ENCODE data around the gene STRIP1. TPM values are rescaled to one million over a fixed set of nuclear protein-coding genes. Genes with fewer than 3 reads are reported as not detected.

The STRIP1 gene
- total RNA-seq, 1 donor = 51.4 TPM

DNA sequence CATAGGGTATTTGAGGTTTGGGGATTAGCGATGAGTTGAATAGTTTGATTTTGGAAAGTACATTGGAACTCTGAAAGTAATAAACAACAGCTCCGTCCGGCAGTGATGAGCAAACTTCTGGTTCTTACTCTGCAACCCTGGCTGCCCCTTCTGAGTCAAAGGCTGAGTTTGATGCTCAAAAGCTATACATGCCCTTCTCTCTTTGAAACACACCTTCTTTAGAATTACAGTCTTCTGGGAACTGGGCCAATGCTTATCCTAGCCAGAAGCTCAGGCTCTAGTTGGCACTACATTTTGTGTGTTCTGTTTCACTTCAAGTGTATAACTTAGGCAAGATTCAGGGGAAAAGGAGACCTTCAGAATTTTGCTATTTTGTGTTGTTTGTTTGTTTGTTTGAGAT lies 40.5 kb upstream of the STRIP1 start:
- TF ChIP-seq, protein P1, sequence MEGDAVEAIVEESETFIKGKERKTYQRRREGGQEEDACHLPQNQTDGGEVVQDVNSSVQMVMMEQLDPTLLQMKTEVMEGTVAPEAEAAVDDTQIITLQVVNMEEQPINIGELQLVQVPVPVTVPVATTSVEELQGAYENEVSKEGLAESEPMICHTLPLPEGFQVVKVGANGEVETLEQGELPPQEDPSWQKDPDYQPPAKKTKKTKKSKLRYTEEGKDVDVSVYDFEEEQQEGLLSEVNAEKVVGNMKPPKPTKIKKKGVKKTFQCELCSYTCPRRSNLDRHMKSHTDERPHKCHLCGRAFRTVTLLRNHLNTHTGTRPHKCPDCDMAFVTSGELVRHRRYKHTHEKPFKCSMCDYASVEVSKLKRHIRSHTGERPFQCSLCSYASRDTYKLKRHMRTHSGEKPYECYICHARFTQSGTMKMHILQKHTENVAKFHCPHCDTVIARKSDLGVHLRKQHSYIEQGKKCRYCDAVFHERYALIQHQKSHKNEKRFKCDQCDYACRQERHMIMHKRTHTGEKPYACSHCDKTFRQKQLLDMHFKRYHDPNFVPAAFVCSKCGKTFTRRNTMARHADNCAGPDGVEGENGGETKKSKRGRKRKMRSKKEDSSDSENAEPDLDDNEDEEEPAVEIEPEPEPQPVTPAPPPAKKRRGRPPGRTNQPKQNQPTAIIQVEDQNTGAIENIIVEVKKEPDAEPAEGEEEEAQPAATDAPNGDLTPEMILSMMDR (IDR thresholded peaks at IDR 0.05; ENCODE audit: extremely low read depth, low read depth, low read length) = no peak
- DNase-seq (ENCODE audit: insufficient read length, low spot score, missing footprints) = no peak

DNA sequence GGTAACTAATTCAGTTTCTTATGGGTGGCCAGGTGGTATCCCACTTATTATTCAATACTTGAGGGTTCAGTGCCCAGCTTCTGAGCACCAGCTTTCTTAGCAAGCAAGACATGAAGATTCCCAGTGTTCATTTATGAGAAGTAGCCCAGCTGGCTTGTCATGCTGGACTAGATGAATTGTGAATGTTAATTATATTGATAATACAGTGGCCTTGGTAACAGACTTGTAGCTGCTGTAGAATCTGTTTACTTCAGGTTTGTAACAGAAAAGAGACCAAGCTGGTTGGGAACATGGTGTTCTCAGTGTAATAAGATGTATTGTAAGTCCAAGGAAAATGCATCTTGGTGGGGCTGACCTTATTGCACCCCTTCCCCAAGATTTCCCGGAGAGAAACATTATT lies 39.8 kb upstream of the STRIP1 start:
- no peak for DNase-seq (ENCODE audit: insufficient read length, low spot score, missing footprints)
- TF ChIP-seq, protein P1 (IDR thresholded peaks at IDR 0.05; ENCODE audit: extremely low read depth, low read depth, low read length) = no peak
- no peaks in the 10 kb centered on the region for H3K27me3 ChIP-seq (ENCODE audit: insufficient read depth, low read length)
- H3K36me3 ChIP-seq (ENCODE audit: insufficient read depth, low read length) = peaks cover 17% of the 10 kb centered on the region
- H3K79me2 ChIP-seq (ENCODE audit: insufficient read depth, low read length) = peaks cover 94% of the 10 kb centered on the region
- peaks cover 57% of the 10 kb centered on the region for H4K20me1 ChIP-seq (ENCODE audit: insufficient read depth, low read length)
- peaks cover 12% of the 10 kb centered on the region for H3K4me1 ChIP-seq (ENCODE audit: insufficient read depth, low read length)
- H3K27ac ChIP-seq (ENCODE audit: low read depth, low read length) = no peak overlapping the region
- H3K4me2 ChIP-seq (ENCODE audit: insufficient read depth, low read length) = no peak overlapping the region
- no peaks in the 10 kb centered on the region for H3K9me3 ChIP-seq (ENCODE audit: low read depth, low read length)
- H2AFZ ChIP-seq (ENCODE audit: low read length) = no peak overlapping the region
- no peak overlapping the region for H3K4me3 ChIP-seq (ENCODE audit: insufficient read depth, low read length)

More for the DNA sequence above, 40.5 kb upstream of the STRIP1 start:
- H3K4me1 ChIP-seq (ENCODE audit: insufficient read depth, low read length) = peaks cover 12% of the 10 kb centered on the region
- no peak overlapping the region for H2AFZ ChIP-seq (ENCODE audit: low read length)
- peaks cover 95% of the 10 kb centered on the region for H3K79me2 ChIP-seq (ENCODE audit: insufficient read depth, low read length)
- no peaks in the 10 kb centered on the region for H3K27me3 ChIP-seq (ENCODE audit: insufficient read depth, low read length)
- H3K36me3 ChIP-seq (ENCODE audit: insufficient read depth, low read length) = peaks cover 24% of the 10 kb centered on the region
- H3K9me3 ChIP-seq (ENCODE audit: low read depth, low read length) = no peaks in the 10 kb centered on the region
- no peak overlapping the region for H3K4me3 ChIP-seq (ENCODE audit: insufficient read depth, low read length)
- peaks cover 60% of the 10 kb centered on the region for H4K20me1 ChIP-seq (ENCODE audit: insufficient read depth, low read length)
- peak overlapping the region; percentile 9 for H3K27ac ChIP-seq (ENCODE audit: low read depth, low read length)
- H3K4me2 ChIP-seq (ENCODE audit: insufficient read depth, low read length) = no peak overlapping the region

DNA sequence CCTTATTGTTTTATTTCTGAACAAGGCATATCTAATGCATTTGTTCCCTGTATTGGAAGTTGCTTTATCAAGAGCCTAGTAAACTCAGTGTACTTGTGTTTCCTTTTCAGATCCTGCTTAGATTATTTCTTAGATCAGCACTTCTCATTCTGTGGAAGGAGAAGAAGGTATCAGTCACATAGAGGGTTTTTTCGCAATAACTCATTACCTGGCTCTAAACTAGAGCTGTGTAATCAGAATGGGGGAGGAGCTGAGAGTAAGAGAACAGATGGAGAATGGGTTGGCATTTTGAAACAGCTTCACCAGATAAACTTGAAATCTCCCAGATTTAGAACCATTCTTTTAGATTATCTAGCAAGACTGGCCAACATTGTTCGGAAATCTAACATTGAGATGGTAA lies 38.9 kb upstream of the STRIP1 start:
- DNase-seq (ENCODE audit: insufficient read length, low spot score, missing footprints) = no peak
- Histone ChIP-seq H4K20me1 (ENCODE audit: insufficient read depth, low read length) (peaks cover 53% of the 10 kb centered on the region), H3K36me3 (ENCODE audit: insufficient read depth, low read length) (peaks cover 17% of the 10 kb centered on the region), H3K27me3 (ENCODE audit: insufficient read depth, low read length) (no peaks in the 10 kb centered on the region), H3K79me2 (ENCODE audit: insufficient read depth, low read length) (peaks cover 94% of the 10 kb centered on the region), H3K4me1 (ENCODE audit: insufficient read depth, low read length) (peaks cover 5% of the 10 kb centered on the region), H3K4me3 (ENCODE audit: insufficient read depth, low read length) (no peak overlapping the region), H3K27ac (ENCODE audit: low read depth, low read length) (peak overlapping the region; percentile 47), H3K4me2 (ENCODE audit: insufficient read depth, low read length) (no peak overlapping the region), H3K9me3 (ENCODE audit: low read depth, low read length) (no peaks in the 10 kb centered on the region), H2AFZ (ENCODE audit: low read length) (no peak overlapping the region)
- TF ChIP-seq, protein P1 (IDR thresholded peaks at IDR 0.05; ENCODE audit: extremely low read depth, low read depth, low read length) = no peak

DNA sequence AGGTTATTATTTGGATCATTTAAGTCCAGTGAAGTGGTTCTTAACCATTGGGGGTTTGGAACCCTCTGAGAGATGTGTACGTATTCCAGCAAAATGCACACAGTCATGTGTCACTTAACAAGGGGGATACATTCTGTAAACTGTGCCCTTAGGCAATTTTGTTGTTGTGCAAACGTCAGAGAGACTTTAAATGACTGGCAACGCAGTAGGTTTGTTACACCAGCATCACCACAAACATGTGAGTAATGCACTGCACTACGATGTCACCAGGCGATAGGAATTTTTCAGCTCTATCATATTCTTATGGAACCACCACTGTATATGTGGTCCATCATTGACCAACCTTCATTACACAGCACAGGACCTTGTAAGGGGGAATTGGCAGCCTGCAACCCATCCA lies 37.9 kb upstream of the STRIP1 start:
- Histone ChIP-seq H3K79me2 (ENCODE audit: insufficient read depth, low read length) (peaks cover 92% of the 10 kb centered on the region), H3K36me3 (ENCODE audit: insufficient read depth, low read length) (peaks cover 15% of the 10 kb centered on the region), H3K27me3 (ENCODE audit: insufficient read depth, low read length) (no peaks in the 10 kb centered on the region), H3K4me3 (ENCODE audit: insufficient read depth, low read length) (no peak overlapping the region), H3K9me3 (ENCODE audit: low read depth, low read length) (no peaks in the 10 kb centered on the region), H4K20me1 (ENCODE audit: insufficient read depth, low read length) (peaks cover 48% of the 10 kb centered on the region), H3K4me2 (ENCODE audit: insufficient read depth, low read length) (no peak overlapping the region), H2AFZ (ENCODE audit: low read length) (no peak overlapping the region), H3K27ac (ENCODE audit: low read depth, low read length) (peak overlapping the region; percentile 47), H3K4me1 (ENCODE audit: insufficient read depth, low read length) (peaks cover 5% of the 10 kb centered on the region)
- no peak for DNase-seq (ENCODE audit: insufficient read length, low spot score, missing footprints)
- TF ChIP-seq, protein P1 (IDR thresholded peaks at IDR 0.05; ENCODE audit: extremely low read depth, low read depth, low read length) = no peak

All from osteoblast (primary cell).